ENCODE data around the gene CFAP46. TPM values are rescaled to one million over a fixed set of nuclear protein-coding genes. Genes with fewer than 3 reads are reported as not detected.

The CFAP46 gene
- total and polyA plus RNA-seq, 9 of the 15 experiments (the other 6 are each of a cell fraction or from before 2014, with no cell fraction given): not detected

DNA sequence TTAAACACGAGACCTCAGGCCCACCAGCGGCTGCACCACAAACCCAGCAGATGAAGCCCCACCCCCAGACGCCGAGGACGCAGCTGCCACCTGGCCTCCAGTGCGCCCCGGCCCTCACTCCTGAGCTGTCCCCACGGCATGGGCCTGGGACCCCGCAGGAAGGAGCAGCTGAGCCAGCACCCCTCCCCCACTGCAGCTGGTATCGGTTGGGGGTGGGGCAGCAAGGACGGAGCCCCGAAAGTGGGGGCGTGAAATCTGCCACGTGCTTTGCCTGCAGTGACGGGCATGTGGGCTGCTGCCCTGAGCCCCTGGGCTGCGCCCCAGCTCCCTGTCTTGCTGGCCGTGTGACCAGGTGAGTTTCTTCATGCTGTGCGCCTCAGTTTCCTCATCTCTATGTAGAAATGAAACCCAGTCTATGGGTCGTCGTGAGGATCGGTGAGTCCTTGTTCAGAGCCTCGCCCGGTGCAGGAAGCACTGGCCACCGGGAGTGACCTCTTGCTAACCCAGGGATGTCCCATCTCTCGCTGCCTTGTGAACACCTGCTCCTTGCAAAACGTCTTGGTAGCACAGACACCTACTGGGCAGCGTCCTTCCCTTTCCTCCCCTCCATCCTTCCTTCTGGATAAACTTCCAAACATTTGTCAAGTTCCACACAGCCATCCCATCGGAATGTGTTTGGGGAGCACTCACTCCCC is 32.0 kb downstream of the CFAP46 start:
- no peaks in the 10 kb centered on the region for H3K79me2 ChIP-seq (ENCODE audit: control insufficient read depth, insufficient read depth, low read length)
- no peaks in the 10 kb centered on the region for H4K20me1 ChIP-seq (replicated peaks; ENCODE audit: control insufficient read depth, insufficient read depth, low read length)
- intact Hi-C loops (cut with micrococcal nuclease): no loop called here
- DNase-seq (ENCODE audit: extremely low read depth in 1 of 4, low spot score in 3 of 4): no peak
- no peak for ATAC-seq
- H3K9me3 ChIP-seq (replicated peaks; ENCODE audit: control insufficient read depth, insufficient read depth, low read depth, low read length): no peaks in the 10 kb centered on the region
- H3K4me3 ChIP-seq: no peak overlapping the region
- ChIA-PET CTCF (ENCODE audit: low intra/inter-chr PET ratio) (no interaction called here), POLR2A (no interaction called here)
- in situ Hi-C loops (cut with MboI): no loop called here
- H3K4me1 ChIP-seq (replicated peaks in 1 of 2; ENCODE audit: control insufficient read depth in 2 of 2, insufficient read depth in 2 of 2, low read length in 2 of 2): no peaks in the 10 kb centered on the region; a peak in 1 of 5 replicates
- TF ChIP-seq ZSCAN29 (IDR thresholded peaks at IDR 0.05) (no peak), ZFX (CRISPR knock-in tag; IDR thresholded peaks at IDR 0.05) (no peak), NCOA4 (IDR thresholded peaks at IDR 0.05; ENCODE audit: partially characterized antibody) (no peak), ATF1 (CRISPR knock-in tag; IDR thresholded peaks at IDR 0.05) (no peak), ATF1 (tag; IDR thresholded peaks at IDR 0.05) (no peak), HOXB6 (CRISPR knock-in tag; IDR thresholded peaks at IDR 0.05; ENCODE audit: borderline replicate concordance) (no peak), ZNF589 (CRISPR knock-in tag; IDR thresholded peaks at IDR 0.05; ENCODE audit: low read depth) (no peak), HSF4 (CRISPR knock-in tag; IDR thresholded peaks at IDR 0.05; ENCODE audit: borderline replicate concordance) (no peak), MAZ (CRISPR knock-in tag; conservative IDR thresholded peaks at IDR 0.05 in 1 of 2, IDR thresholded peaks at IDR 0.05 in 1 of 2) (no peak), NELFE (IDR thresholded peaks at IDR 0.05; ENCODE audit: insufficient read depth, insufficient read length) (no peak), PBX2 (CRISPR knock-in tag; IDR thresholded peaks at IDR 0.05; ENCODE audit: low read depth) (no peak), PBX2 (tag; conservative IDR thresholded peaks at IDR 0.05; ENCODE audit: low read depth) (no peak)
- TF ChIP-seq, protein P1, sequence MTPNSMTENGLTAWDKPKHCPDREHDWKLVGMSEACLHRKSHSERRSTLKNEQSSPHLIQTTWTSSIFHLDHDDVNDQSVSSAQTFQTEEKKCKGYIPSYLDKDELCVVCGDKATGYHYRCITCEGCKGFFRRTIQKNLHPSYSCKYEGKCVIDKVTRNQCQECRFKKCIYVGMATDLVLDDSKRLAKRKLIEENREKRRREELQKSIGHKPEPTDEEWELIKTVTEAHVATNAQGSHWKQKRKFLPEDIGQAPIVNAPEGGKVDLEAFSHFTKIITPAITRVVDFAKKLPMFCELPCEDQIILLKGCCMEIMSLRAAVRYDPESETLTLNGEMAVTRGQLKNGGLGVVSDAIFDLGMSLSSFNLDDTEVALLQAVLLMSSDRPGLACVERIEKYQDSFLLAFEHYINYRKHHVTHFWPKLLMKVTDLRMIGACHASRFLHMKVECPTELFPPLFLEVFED (CRISPR knock-in tag; conservative IDR thresholded peaks at IDR 0.05): no peak
- no peaks in the 10 kb centered on the region for H3K9me1 ChIP-seq (ENCODE audit: control insufficient read depth, insufficient read depth, low read length)
- H3K36me3 ChIP-seq (ENCODE audit: control insufficient read depth, insufficient read depth, low read length): no peaks in the 10 kb centered on the region
- no peak overlapping the region for H3K27ac ChIP-seq (ENCODE audit: extremely low read depth, low read depth, low read length)
- 2% methylated on average over 15 of the region's 28 CpGs for WGBS (ENCODE audit: insufficient coverage, low coverage, missing lambda C conversion rate)
- H2AFZ ChIP-seq (ENCODE audit: low read depth, low read length): no peak overlapping the region
- FAIRE-seq: no peak
- no TSS peak for BruUV-seq (replicated peaks)
- no peak overlapping the region for H3K4me2 ChIP-seq (ENCODE audit: insufficient read depth, low read length)
- H3K27me3 ChIP-seq (ENCODE audit: control insufficient read depth in 2 of 2, insufficient read depth in 2 of 2, low read length in 2 of 2): peaks cover 0 to 26% of the 10 kb centered on the region in 2 experiments; a peak in 2 of 5 replicates
- H3K9ac ChIP-seq (ENCODE audit: insufficient read depth in 1 of 2, low read depth in 2 of 2, low read length in 2 of 2): no peak overlapping the region
